NCI-H460 (cell line): ENCODE measurements around the gene LRRC15. TPM values are rescaled to one million over a fixed set of nuclear protein-coding genes. Genes with fewer than 3 reads are reported as not detected.

ENCODE experiments used
- DNase-seq: peaks from one replicate; pipeline ENCODE4 v3.0.0-alpha.2; 2016; ENCODE audit warnings: low read depth; ENCODE audit errors: extremely low read depth
- total RNA-seq: library from RNA; depleted of rRNA; stranded (reverse); fragments of >200 nt; shearing (Covaris generic); gene quantifications from 2 replicates; pipeline ENCODE4 v1.2.3, GENCODE V29; 2014

LRRC15 gene
- total RNA-seq, 1 experiment from 2014 or later, result not detected

DNA sequence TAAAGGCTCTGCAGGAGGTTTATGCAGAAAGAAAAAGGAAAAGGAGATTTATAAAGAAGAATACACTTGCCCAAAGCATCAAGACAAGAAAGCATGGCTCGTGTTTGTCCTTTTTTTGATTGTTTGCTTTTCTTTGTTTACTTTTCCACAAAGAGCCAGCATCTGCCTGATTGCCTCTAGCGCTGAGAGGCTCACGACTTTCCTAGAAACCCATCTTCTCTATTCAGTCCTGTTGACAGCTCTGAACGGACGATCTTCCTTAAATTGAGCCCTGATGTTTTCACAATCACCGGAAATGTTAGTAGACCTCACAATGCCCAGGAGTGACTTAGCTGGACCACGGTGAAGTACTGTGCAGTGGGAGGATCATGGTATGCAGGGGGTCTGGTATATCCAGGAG is 17.1 kb upstream of the LRRC15 start:
- no peak for DNase-seq

DNA sequence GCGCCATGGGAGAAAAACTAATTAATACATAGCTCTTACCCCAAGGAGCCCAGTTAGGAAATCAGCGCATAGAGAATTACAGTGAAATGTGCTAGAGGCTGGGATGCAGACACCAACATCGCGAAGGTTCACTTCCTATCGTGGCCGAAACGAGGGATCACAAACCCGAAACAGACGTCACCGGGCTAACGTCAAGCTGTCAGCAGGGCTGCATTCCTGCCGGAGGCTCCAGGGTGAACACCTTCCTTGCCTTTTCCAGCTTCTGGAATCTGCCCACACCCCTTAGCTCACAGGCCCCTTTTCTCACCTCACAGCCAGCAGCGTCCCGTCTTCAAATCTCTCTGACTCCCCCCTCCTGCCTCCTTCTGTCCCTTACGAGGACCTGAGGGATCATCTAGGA is 16.5 kb upstream of the LRRC15 start:
- no peak for DNase-seq

DNA sequence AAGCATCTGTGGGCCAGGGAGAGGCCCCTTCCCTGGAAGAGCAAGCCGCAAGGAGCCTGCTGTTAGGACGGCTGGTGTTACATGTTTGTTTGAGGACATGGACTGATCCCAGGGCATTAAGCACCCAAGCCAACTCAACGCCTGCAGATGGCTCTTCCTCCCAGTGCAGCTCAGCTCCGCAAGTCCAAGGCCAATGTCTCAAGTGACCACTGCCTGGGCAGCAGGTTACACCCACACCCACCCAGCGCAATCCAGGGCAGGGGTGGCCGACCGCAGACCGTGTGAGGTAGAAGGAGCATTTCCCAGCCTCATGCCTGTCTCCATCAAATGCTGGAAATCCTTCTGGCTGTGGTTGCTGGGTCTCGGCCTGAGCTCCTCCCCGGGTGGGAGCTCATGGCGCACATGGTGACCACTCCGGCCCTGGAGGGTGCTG is 15.0 kb upstream of the LRRC15 start:
- DNase-seq, result no peak

DNA sequence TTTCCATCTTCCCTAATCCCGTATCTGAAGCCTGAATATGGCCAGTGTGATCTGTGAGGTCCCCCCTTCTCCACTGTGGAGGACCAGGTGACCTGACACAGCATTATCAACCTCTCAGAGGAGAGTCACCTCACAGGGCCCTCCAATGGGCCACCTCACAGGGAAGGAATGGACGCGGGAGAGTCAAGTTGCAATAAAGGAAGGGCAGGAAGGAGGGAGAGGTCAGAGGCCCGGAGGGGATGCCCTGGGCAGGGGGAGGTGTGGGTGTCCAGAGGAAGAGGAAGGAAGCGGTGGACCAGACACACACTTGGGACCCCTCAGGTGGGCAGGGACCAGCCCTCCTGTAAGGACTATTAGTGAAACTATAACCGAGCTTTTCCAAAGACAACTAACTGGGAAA is 14.6 kb upstream of the LRRC15 start:
- DNase-seq, result no peak

DNA sequence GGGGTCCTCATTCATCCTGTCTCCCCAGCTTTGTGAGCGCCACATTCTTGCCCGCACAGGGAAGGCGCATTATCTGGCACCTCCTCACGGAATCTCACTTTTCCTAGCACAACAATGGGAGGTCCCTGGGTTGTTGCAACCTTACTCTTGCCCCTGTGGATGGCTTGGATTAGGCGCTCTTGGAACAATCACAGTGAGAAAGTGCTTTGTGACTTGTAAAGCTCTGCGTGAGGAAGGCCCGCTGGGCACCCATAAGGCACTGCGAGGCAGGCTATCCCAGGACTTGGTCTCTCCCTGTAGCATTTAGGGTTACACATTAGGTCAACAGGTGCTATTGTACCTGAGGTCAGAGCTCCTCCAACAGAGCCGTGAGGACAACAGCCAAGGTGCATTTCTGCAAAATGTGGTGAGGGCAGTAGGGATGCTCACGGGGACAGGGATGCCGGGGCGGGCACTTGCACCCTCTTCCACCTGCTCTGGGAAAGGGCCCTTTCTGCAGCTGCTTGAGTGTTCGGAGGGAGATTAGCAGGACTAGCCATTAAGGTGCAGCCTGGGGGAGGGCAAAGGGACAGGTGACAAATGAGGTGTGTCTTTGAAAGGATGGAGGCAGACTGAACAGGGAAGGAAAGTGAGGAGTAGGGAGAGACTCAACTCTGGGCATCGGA is 13.9 kb upstream of the LRRC15 start:
- no peak for DNase-seq

DNA sequence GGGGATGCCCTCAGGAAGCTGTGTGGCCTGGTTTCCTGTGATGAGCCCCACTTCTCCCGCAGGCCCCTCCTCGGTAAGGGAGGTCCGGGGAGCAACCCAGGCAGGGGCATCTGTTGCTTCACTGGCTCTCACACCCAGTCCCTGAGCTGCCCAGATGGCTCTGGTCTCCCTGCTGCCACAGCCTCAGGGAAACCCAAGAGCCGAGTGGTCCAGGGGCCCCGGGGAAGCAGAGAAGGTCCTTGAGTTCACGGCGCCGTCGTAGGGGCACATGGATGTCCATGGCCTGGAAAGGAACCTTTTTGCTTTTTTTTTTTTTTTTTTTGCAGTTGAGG is 13.3 kb upstream of the LRRC15 start:
- no peak for DNase-seq

DNA sequence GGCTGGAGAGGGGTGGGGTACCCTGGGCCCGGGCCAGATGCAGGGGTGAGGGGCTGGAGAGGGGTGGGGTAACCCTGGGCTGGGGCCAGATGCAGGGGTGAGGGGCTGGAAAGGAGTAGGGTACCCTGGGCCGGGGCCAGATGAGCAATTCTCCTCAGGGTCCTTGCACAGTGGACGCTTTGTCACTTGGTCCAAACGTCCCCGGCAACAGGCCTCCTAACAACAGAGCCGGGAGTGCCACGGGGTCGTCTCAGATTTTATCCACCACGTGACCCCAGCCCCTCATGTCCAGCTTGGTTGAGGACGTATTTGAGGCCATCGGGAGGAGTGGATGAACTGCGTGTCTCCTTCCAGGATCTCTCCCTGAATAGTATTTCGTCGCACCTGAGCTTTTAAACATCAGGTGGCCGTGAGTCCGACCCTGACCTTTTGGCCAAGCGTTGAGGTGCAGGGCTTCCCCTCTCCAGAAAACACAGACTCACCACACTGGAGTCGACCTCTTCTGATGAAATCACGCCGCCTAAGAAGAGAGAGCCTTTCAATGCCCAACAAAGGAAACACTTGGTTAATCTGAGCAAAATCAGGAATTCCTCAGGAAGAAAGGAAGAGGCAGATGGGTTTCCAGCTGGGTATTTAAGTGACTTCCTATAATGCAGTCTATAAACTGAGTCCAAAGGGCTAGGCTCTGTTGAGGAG is 12.8 kb upstream of the LRRC15 start:
- DNase-seq, result no peak

DNA sequence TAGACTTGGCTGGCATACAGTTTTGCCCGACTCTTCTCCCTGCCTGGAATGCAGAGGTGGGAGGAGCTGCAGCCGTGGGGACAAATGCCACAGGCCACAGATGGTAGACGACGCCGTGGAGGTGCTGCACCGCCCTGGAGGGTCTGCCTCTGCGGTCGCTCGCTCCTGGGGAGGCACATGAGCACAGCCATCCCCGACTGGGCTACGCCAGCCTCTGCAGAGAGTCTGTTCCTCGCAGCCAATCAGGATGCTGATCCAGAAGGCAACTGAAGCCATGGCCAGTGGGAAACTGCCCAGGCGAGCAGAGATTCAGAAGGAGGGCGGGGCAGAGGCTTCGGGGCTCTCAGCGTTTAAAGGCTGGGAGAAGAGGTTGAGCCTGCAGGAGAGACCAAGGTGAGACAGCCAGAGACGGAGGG is 11.9 kb upstream of the LRRC15 start:
- DNase-seq, result peak; percentile 8

DNA sequence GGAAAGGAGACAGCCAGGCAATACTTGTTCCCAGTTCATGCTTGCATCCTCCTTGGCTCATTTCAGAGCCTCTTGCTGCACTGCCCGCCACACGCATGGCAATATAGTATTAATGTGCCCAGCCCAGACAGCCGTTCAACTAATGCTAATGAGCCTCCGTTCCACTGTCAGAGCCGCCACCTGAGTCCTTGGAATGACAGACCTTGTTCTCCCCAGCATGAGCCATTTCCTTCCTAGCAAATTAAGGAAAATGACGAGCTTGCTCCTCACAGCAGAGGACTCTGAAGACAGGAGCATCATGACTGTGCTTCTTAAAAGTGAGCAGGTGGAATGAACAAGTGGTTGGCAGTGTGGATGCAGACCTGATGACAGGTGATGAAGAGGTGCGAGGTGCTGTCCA is 10.8 kb upstream of the LRRC15 start:
- no peak for DNase-seq

DNA sequence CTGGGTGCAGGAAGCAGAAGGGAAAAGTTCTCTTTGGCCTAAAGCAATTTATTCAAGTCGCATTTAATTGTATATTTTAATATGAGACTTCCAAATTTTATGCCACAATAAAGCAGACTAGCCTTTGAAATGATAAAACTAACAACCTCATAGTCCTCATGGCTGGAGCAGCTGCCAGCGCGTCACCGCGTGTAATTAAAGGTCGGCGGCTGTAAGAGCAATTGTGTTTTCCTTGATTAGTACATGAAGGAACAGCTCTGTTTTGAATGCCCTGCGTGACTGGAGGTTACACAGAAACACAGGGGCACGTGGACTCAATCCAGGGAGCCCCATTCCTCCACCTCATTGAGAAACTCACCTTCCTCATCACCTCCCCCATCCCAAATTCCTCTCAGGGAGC is 10.1 kb upstream of the LRRC15 start:
- no peak for DNase-seq

DNA sequence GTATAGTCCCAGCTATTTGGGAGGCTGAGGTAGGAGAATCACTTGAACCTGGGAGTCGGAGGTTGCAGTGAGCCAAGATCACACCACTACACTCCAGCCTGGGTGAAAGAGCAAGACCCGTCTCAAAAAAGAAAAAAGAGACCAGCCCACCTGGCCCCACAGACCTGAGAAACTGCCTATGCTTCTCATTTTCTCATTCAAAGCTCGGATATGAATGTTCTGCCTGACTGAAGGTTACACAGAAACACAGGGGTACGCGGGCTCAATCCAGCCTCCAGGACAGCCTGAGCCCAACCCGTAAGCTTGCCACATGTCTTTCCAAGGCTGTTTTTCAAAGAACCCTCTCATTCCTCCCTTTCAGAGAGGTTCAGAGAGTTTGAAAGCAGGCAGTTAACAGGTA is 9.7 kb upstream of the LRRC15 start:
- DNase-seq, result no peak

DNA sequence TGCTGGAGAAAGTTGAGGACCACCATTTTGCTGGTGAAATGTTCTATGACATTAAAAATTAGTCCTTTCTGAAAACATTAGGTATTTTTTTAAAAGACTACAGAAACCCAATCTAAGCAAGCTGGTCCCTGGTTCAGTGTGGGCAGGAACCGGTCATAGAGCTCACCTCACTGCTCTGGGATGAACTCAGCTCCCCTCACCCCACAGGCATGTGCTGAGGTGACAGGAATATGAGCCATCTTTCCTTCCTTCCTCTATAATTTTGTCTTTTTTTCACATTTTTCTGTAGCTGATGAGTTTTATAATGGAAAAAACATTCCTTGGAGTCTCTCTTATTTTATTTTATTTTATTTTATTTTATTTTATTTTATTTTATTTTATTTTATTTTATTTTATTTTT is 8.2 kb upstream of the LRRC15 start:
- no peak for DNase-seq

DNA sequence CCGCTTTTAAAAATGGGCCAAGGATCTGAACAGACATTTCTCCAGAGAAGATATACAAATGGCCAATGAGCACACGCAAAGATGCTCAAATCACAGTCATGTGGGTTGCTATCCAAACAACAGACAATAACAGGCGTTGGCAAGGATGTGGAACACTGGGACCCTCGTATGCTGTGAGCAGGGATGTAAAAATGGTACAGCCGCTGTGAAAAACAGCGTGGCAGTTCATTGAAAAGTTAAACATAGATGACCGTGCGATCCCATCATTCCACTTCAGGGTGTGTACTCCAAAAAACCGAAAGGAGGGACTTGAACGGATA is 6.7 kb upstream of the LRRC15 start:
- no peak for DNase-seq

DNA sequence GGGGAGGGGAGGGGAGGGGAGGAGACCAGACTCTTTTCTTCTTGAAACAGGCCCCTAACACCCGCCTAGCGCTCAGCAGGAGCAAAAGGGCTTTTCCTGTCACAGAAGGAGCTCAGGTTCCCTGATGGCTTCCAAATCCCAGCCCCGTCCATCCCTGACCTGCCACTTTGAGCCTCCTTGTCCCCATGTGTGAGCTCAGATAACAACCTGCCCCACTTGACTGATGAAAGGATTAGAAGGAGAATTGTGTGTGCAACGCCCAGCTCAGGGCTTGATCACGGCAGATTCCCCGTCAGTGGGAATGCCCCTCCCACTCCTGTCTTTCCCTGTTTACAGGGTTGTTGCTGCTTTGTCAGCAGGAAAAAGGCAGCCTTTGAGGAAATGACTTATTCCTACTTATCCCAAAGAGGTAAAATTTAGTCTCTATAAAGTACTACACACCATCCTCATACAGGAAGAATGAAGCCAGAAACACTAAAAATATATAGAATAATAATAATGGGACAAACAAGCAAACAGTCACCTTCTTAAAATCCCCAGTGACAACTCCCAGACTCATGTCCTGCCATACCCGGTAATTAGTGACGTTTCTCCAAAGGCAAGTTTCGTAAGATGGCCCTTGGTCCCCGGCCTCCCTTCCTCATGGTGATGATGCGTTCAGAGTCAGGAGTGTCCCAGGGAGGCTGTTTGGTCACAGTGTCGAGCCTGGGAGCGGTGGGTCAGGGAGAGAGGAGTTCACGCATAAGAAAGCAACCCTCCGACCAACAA is 6.1 kb upstream of the LRRC15 start:
- no peak for DNase-seq

DNA sequence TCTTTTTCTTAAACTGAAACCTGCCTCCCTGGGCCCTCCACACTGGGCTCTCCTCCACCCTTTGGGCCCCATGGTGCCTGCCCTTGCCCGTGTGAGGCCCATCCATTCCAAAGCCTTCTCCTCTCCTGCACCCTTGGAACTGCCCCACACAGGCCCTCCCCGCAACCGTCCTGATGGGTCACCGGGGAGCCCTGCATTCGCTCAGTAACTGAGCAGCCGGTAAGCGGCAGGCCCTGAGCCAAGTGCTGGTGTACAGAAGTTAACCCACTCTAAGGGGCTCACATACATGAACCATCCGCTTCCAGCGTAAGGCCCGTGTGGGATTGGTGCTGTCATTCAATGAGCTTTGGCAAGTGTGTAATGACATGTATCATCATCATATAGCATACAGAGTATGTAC is 5.4 kb upstream of the LRRC15 start:
- DNase-seq, result no peak

DNA sequence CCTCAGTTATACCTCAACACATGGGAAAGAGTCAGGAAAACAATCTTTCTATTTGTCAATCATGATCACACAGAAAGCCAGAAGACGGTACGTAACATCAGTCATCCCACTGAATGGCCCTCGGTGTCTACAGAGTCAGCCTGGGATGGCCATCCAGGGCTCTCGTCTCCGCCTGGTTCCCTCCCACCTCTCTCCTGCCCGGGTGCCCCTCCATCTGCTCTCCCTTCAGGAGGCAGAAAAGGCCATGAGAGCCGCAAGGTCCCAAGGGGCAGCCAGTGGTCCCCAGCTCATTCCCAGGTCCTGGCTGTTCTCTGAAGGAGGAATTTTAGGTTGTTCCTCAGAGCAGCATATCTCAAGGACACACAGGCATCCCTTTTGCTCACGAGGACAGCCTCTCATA is 4.4 kb upstream of the LRRC15 start:
- DNase-seq, result no peak

DNA sequence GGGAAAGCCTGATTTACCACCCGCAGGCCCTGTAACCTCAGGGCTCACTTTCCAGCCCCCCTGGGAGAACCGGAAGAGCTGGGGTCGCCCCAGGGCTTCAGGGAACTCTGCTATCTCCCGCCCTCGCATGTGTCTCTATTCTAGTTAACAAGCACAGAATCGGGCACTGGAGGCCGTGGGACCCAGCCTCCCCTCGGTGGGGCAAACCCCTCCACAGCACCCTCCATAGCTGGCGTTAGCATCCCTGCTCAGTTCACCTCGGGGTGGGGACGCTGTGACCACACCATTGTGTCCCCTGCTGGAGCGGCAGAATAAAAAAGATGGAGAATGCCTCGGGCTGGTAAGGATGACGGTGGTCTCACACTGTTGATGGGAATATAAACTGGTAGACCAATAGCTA is 3.5 kb upstream of the LRRC15 start:
- no peak for DNase-seq

DNA sequence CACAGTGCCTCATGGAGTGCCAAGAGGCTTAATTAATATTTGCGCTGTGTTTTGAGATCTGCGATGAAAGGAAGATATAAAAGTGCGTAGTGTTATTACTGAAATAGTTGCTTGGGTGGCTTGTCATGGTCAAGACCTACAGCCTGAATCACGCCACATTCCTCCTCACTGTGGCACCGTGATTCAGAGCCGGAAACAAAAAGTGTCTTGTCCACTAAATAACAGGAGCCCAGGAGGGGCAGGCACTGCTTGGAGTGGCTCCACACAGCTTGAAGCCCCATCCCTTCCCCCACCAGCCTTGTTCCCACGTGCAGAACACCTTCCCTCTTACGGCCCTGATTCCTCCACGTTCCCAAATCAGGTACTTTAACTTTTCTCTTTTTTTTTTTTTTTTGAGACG is 1.2 kb upstream of the LRRC15 start:
- no peak for DNase-seq

DNA sequence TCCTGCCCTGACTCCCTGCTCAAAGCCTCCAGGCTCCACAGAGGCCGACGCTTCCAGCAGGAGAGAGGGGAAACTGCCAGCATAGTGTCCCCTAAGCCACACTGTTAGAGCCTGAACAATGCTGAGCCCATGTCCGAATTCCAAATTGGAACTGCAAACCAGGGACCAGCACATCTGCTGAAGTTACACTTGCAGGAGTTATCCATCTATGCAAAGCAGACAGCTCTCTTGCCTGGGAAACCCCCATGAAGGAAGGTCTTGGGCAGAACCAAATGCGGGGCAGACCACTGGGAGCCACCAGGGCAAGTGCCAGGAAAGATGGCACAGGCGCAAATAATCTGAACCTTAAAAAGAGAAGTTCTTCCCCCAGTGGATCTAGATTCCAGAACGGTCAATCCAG is 625 bp downstream of the LRRC15 start:
- no peak for DNase-seq

DNA sequence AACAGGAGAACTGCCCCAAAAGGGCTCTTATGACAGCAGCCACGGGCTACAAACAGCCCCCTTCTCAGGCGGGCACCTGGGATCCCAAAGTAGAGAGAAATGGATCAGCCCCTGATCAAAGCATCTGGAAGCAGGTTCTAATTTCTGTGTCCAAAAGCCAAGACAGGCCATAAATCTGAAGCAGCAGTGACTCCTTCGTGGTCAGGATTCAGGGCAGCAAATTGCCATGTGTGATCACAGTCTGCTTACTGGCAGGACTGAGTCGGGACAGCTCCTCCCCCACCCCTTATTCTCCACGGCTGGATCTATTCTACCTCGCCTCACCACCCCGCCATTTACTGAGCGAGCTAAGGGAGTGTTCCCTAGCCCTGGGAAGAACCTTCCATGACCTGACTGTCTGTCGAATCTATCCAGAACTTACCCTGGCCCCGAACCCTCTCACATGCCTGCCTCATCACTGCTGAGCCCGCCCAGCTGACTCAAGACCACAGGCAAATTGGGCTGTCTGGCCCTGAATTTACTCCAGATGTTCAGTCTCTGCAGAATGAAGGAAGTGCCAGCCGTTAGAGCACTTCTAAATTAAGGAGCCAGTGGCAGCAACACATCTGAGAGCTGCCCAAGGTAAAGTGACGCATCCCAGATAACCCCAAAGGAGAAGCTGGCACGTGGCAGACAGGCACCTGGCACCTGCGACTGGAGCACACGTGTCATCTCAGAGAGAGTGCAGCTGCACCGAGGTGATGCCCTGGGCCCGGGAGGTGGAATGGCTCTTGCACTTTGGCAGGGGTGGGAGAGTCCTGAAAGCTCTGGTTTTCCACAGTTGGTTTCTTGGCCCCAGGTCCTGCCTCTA is 1.3 kb downstream of the LRRC15 start:
- no peak for DNase-seq

DNA sequence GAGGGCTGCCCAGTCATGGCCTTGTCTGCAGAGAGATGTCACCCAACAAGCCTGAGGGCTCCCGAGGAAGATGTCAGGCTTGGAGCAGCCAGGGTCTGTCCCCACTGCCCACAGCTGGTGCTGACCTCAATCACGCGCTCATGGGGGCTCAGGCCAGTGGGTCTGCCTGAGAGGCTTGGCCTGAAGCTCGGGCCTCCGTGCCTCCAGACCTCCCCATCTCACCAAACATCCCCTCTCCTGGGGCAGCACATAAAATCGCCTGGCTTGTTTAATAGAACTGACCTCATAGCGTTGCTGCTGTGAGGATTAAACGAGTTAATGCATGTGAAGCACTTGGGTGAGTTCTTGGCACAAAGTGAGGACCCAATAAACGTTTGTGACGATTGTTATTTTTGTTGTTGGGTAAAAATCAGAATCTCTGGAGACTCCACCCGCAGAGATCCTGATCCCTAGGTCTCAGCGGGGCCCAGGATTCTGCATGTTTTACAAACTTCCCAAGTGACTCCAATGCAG is 3.5 kb downstream of the LRRC15 start:
- DNase-seq, result no peak
